K562 (cell line): ENCODE measurements around the gene STX1B. TPM values are rescaled to one million over a fixed set of nuclear protein-coding genes. Genes with fewer than 3 reads are reported as not detected.

ENCODE experiments used
- ATAC-seq: fragments of 200-7000 bp; cut with Tn5 transposase; 3 replicates; pipeline ENCODE4 v1.9.1; 2020; ENCODE audit warnings: moderate library complexity
- BruUV-seq: library from RNA; stranded (reverse); fragments of 400-500 nt; replicated peaks from 2 replicates; lab custom pipeline; 2021; lab: Mats Ljungman, UMichigan
- CTCF ChIA-PET: fragments of 300-600 bp; formaldehyde crosslinking; extraction: SDS; loops from one replicate; lab custom pipeline; 2021; ENCODE audit warnings: low intra/inter-chr PET ratio; lab: Yijun Ruan, JAX
- POLR2A ChIA-PET: fragments of 300-600, 350-650 bp; sonication (Branson Sonifier 250); formaldehyde crosslinking; extraction: SDS; loops from one replicate; lab custom pipeline; 2021; ENCODE audit warnings: antibody characterized with exemption, inconsistent platforms; lab: Yijun Ruan, JAX
- DNase-seq, 4 experiments: peaks; one replicate each; pipeline versions ENCODE4 v3.0.0 to v3.0.0-alpha.2; 2011 to 2018; ENCODE audit warnings: low spot score in 3 of 4, mixed read lengths in 3 of 4; ENCODE audit errors: extremely low read depth in 1 of 4
- FAIRE-seq: peaks from 2 replicates; lab custom pipeline; 2011; peaks lifted over from hg19 to GRCh38; lab: Jason Lieb, UNC
- H2AFZ ChIP-seq: 2 replicates; pipeline ENCODE4 v1.6.0; 2011; ENCODE audit warnings: low read depth, low read length, control low read depth, inconsistent platforms
- H3K27ac ChIP-seq: fragments of 200-600 bp; 3 replicates; pipeline ENCODE4 v1.8.0; 2011; ENCODE audit warnings: low read depth, mild to moderate bottlenecking, control low read depth, inconsistent platforms, low read length, moderate library complexity, mixed read lengths; ENCODE audit errors: extremely low read depth
- H3K27me3 ChIP-seq, 2 experiments: fragments of 300-600 bp in 1 of 2; 2 replicates in 1 of 2; 3 replicates in 1 of 2; pipeline versions ENCODE4 v1.6.0 to v1.8.0; 2011; ENCODE audit warnings: inconsistent platforms in 2 of 2, low read length in 2 of 2, mild to moderate bottlenecking in 1 of 2, mixed read lengths in 1 of 2, moderate library complexity in 1 of 2; ENCODE audit not compliant: control insufficient read depth in 2 of 2, insufficient read depth in 2 of 2
- H3K36me3 ChIP-seq: fragments of 300-600 bp; 3 replicates; pipeline ENCODE4 v1.8.0; 2011; ENCODE audit warnings: mild to moderate bottlenecking, low read length, inconsistent platforms; ENCODE audit not compliant: control insufficient read depth, insufficient read depth
- H3K4me1 ChIP-seq, 2 experiments: fragments of 200-600 bp in 1 of 2; replicated peaks in 1 of 2; 2 replicates in 1 of 2; 3 replicates in 1 of 2; pipeline versions ENCODE4 v1.5.1 to v1.8.0; 2011; ENCODE audit warnings: inconsistent platforms in 2 of 2, low read length in 2 of 2, mild to moderate bottlenecking in 1 of 2, mixed read lengths in 1 of 2, moderate library complexity in 1 of 2; ENCODE audit not compliant: control insufficient read depth in 2 of 2, insufficient read depth in 2 of 2
- H3K4me2 ChIP-seq: 2 replicates; pipeline ENCODE4 v1.6.1; 2011; ENCODE audit warnings: low read length, control low read depth, inconsistent platforms, mixed read lengths; ENCODE audit not compliant: insufficient read depth
- H3K4me3 ChIP-seq: fragments of 200-600 bp; sonication (generic), shearing (Covaris generic); 2 replicates; pipeline ENCODE4 v1.5.1; 2016; ENCODE audit warnings: control low read depth, inconsistent platforms
- H3K79me2 ChIP-seq: fragments of 200-600 bp; 3 replicates; pipeline ENCODE4 v1.8.0; 2011; ENCODE audit warnings: low read length, inconsistent platforms; ENCODE audit not compliant: control insufficient read depth, insufficient read depth
- H3K9ac ChIP-seq, 2 experiments: 2 replicates each; pipeline versions ENCODE4 v1.6.0 to v1.6.1; 2011; ENCODE audit warnings: low read depth in 2 of 2, low read length in 2 of 2, control low read depth in 1 of 2, inconsistent platforms in 1 of 2, mild to moderate bottlenecking in 1 of 2, mixed read lengths in 1 of 2; ENCODE audit not compliant: insufficient read depth in 1 of 2
- H3K9me1 ChIP-seq: one replicate; pipeline ENCODE4 v1.6.0; 2011; ENCODE audit warnings: inconsistent platforms, mild to moderate bottlenecking, low read length, moderate library complexity; ENCODE audit not compliant: control insufficient read depth, insufficient read depth
- H3K9me3 ChIP-seq: replicated peaks from 2 replicates; pipeline ENCODE4 v1.5.1; 2011; ENCODE audit warnings: low read depth, low read length, inconsistent platforms; ENCODE audit not compliant: control insufficient read depth, insufficient read depth
- H4K20me1 ChIP-seq: replicated peaks from 2 replicates; pipeline ENCODE4 v1.6.1; 2011; ENCODE audit warnings: low read length, inconsistent platforms, mixed read lengths; ENCODE audit not compliant: control insufficient read depth, insufficient read depth
- CBFB ChIP-seq: sonication (generic); formaldehyde crosslinking; IDR thresholded peaks from 2 replicates; pipeline ENCODE4 v1.4.0; 2020; ENCODE audit warnings: mild to moderate bottlenecking, missing genetic modification reagents
- EP300 ChIP-seq: IDR thresholded peaks from 2 replicates; pipeline ENCODE4 v1.6.1; 2012; ENCODE audit warnings: low read length, improper control_type of control experiment
- FOXA3 ChIP-seq, 2 experiments: fragments of 450-650 bp in 1 of 2; sonication (generic) in 1 of 2; formaldehyde crosslinking; IDR thresholded peaks in 1 of 2; conservative IDR thresholded peaks in 1 of 2; 2 replicates each; pipeline versions ENCODE4 v1.4.0 to v1.8.0; 2020 to 2022; ENCODE audit warnings: mild to moderate bottlenecking in 2 of 2, missing genetic modification reagents in 1 of 2
- FOXM1 ChIP-seq, 2 experiments: fragments of 450-650 bp in 1 of 2; sonication (generic) in 1 of 2; formaldehyde crosslinking in 1 of 2; IDR thresholded peaks; 2 replicates each; pipeline versions ENCODE4 v1.6.1 to v1.9.0; 2017 to 2022; ENCODE audit warnings: low read depth in 2 of 2, mild to moderate bottlenecking in 2 of 2, missing genetic modification reagents in 1 of 2, moderate library complexity in 1 of 2
- HMG20B ChIP-seq: fragments of 250-450 bp; sonication (Bioruptor Pico); IDR thresholded peaks from 2 replicates; pipeline ENCODE4 v1.5.0; 2021; ENCODE audit warnings: mild to moderate bottlenecking
- KLF1 ChIP-seq: fragments of 450-650 bp; IDR thresholded peaks from 2 replicates; pipeline ENCODE4 v1.6.1; 2016; ENCODE audit warnings: missing genetic modification characterization, missing compliant biosample characterization
- MCM5 ChIP-seq: fragments of 450-650 bp; IDR thresholded peaks from 2 replicates; pipeline ENCODE4 v1.6.1; 2016; ENCODE audit warnings: low read depth
- MTF1 ChIP-seq: fragments of 250-450 bp; sonication (Bioruptor Pico); IDR thresholded peaks from 2 replicates; pipeline ENCODE4 v1.9.0; 2021; ENCODE audit warnings: moderate library complexity, mild to moderate bottlenecking, inconsistent platforms, borderline replicate concordance
- RBM15 ChIP-seq: fragments of 200-400 bp; formaldehyde crosslinking; IDR thresholded peaks from 2 replicates; pipeline ENCODE4 v1.6.1; 2018; ENCODE audit warnings: mild to moderate bottlenecking, low read length, moderate library complexity; ENCODE audit not compliant: insufficient read depth
- RHOXF2B ChIP-seq: fragments of 250-450 bp; sonication (Bioruptor Pico); conservative IDR thresholded peaks from 2 replicates; pipeline ENCODE4 v1.5.1; 2021
- SETDB1 ChIP-seq: IDR thresholded peaks from one replicate; pipeline ENCODE4 v1.6.1; 2012; ENCODE audit warnings: low read length, control low read depth, inconsistent platforms
- SMARCB1 ChIP-seq: IDR thresholded peaks from 2 replicates; pipeline ENCODE4 v1.6.1; 2011; ENCODE audit warnings: improper control_type of control experiment, low read depth; ENCODE audit not compliant: insufficient read length
- SP2 ChIP-seq: IDR thresholded peaks from 2 replicates; pipeline ENCODE4 v1.6.1; 2011; ENCODE audit warnings: mild to moderate bottlenecking, low read depth, low read length, moderate library complexity; ENCODE audit not compliant: poor library complexity, severe bottlenecking; ENCODE audit errors: extremely low read depth
- SRSF1 ChIP-seq: fragments of 200-400 bp; formaldehyde crosslinking; IDR thresholded peaks from 2 replicates; pipeline ENCODE4 v1.6.1; 2017; ENCODE audit warnings: mild to moderate bottlenecking, low read depth, low read length, moderate library complexity
- TCF7L2 ChIP-seq: fragments of 150-350 bp; IDR thresholded peaks from 2 replicates; pipeline ENCODE4 v1.6.1; 2016; ENCODE audit warnings: low read depth, mild to moderate bottlenecking, low read length, moderate library complexity
- TFAM ChIP-seq: fragments of 250-450 bp; sonication (Bioruptor Pico); conservative IDR thresholded peaks from 2 replicates; pipeline ENCODE4 v1.5.0; 2021; ENCODE audit warnings: mild to moderate bottlenecking, moderate library complexity
- ZNF79 ChIP-seq: fragments of 250-450 bp; sonication (Bioruptor Pico); IDR thresholded peaks from 2 replicates; pipeline ENCODE4 v1.4.0; 2020; ENCODE audit warnings: low read depth, mild to moderate bottlenecking, moderate library complexity
- ZNF830 ChIP-seq: fragments of 250-450 bp; sonication (Bioruptor Pico); IDR thresholded peaks from 2 replicates; pipeline ENCODE4 v1.5.0; 2021; ENCODE audit warnings: mild to moderate bottlenecking
- ZSCAN29 ChIP-seq: fragments of 450-650 bp; IDR thresholded peaks from 2 replicates; pipeline ENCODE4 v1.6.1; 2017
- WGBS: fragments of 100-300 bp; shearing (Covaris generic); methylation state at CpG from one replicate; pipeline ENCODE4 v1.1.6; 2016; ENCODE audit warnings: low coverage, mixed read lengths; ENCODE audit not compliant: insufficient coverage; ENCODE audit errors: missing lambda C conversion rate; 5-methylcytosine and 5-hydroxymethylcytosine counted together
- in situ Hi-C: fragments of 300-500 bp; cut with MboI; formaldehyde crosslinking; loops from 4 replicates; pipeline ENCODE4 v1.15.0; 2018; ENCODE audit warnings: inconsistent platforms, mixed read lengths
- intact Hi-C: fragments of 100-400 bp; cut with micrococcal nuclease; formaldehyde crosslinking; loops from 2 replicates; pipeline ENCODE4 v1.14.2; 2022
- polyA plus RNA-seq, 8 experiments: library from polyadenylated mRNA; depleted of rRNA in 4 of 8; stranded (reverse) in 5 of 8; unstranded in 3 of 8; fragments of >200 nt; fragmentation: Nextera tagmentation in 2 of 8; fragmentation: Illumina TruSeq in 1 of 8; extraction: Ambion mirVana in 2 of 8; extraction: Trizol in 1 of 8; gene quantifications; 2 replicates each; pipeline versions ENCODE4 v1.2.1 to v1.2.3, GENCODE V29; 2011 to 2014; ENCODE audit warnings: inconsistent platforms in 1 of 8, missing spikeins in 1 of 8
- total RNA-seq, 7 experiments: library from RNA; depleted of rRNA in 6 of 7; stranded (reverse); fragments of >200 nt in 6 of 7; fragmentation: Illumina TruSeq in 2 of 7; extraction: Trizol in 2 of 7; gene quantifications; 2 replicates each; pipeline versions ENCODE4 v1.2.1 to v1.2.3, GENCODE V29; 2011 to 2021; ENCODE audit warnings: low replicate concordance in 1 of 7
- TF ChIP-seq, protein P1 (sequence below): IDR thresholded peaks from 2 replicates; pipeline ENCODE4 v1.6.1; 2016; ENCODE audit warnings: missing genetic modification characterization, missing compliant biosample characterization
- TF ChIP-seq, protein P2 (sequence below): fragments of 250-450 bp; sonication (Bioruptor Pico); IDR thresholded peaks from 2 replicates; pipeline ENCODE4 v1.8.0; 2022; ENCODE audit warnings: moderate library complexity, mild to moderate bottlenecking, inconsistent platforms
- TF ChIP-seq, protein P3 (sequence below): fragments of 200-800 bp; sonication (Bioruptor generic); IDR thresholded peaks from 2 replicates; pipeline ENCODE4 v1.6.1; 2017; ENCODE audit warnings: missing genetic modification characterization, missing compliant biosample characterization

STX1B gene
- total and polyA plus RNA-seq, 9 of the 15 experiments (the other 6 are each of a cell fraction or from before 2014, with no cell fraction given) = 0.07 to 2.5 (median 0.86) TPM

DNA sequence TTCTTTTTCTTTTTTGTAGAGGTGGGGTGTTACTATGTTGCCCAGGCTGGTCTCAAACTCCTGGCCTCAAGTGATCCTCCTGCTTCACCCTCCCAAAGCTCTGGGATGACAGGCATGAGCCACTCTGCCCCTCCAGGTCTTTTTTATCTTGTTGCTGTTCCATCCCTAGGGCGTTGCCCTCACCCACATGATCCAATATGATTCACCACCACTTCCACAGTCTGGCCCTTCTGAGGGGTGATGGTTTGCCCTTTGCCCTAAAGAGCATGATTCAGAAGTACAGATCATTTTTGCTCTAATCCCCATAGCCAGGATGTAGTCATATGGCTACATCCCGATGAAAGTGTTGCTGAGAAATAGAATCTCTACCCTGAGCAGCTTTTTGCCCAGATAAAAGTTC is 41.7 kb upstream of the STX1B start:
- Histone ChIP-seq H3K9me1 (no peaks in the 10 kb centered on the region), H3K9ac (no peak overlapping the region), H3K27me3 (peaks cover 3 to 8% of the 10 kb centered on the region in 2 experiments; a peak in 3 of 5 replicates), H4K20me1 (no peaks in the 10 kb centered on the region), H3K27ac (no peak overlapping the region), H3K9me3 (no peaks in the 10 kb centered on the region), H3K79me2 (no peaks in the 10 kb centered on the region), H3K4me2 (no peak overlapping the region), H2AFZ (no peak overlapping the region), H3K36me3 (no peaks in the 10 kb centered on the region), H3K4me1 (peaks cover 0 to 3% of the 10 kb centered on the region in 2 experiments; a peak in 2 of 5 replicates), H3K4me3 (no peak overlapping the region)
- CTCF ChIA-PET = no interaction called here
- FAIRE-seq (peak; percentile 23), DNase-seq (peak; percentile 28 to 57 (median 35)), ATAC-seq (peak; percentile 38)
- in situ Hi-C loops (no loop called here), intact Hi-C loops (no loop called here)
- POLR2A ChIA-PET = interaction anchor here (1.1 kb wide), 2 partner anchors 14 to 141 kb away, joined by 3 to 4 read pairs; no protein-coding TSS in a partner anchor
- 5% methylated on average over 2 of the region's 2 CpGs for WGBS
- no TSS peak for BruUV-seq
- 0 out of 2 replicates have a peak, but pooled peaks have one; percentile 20 for TF ChIP-seq EP300
- TF ChIP-seq HMG20B (CRISPR knock-in tag) = no peak
- no peak for TF ChIP-seq ZNF830 (CRISPR knock-in tag)
- TF ChIP-seq RBM15 = no peak
- TF ChIP-seq TFAM (CRISPR knock-in tag) = no peak
- TF ChIP-seq CBFB (CRISPR knock-in tag) = no peak
- TF ChIP-seq MCM5 = no peak
- TF ChIP-seq RHOXF2B = no peak
- no peak for TF ChIP-seq TCF7L2
- no peak for TF ChIP-seq ZNF79 (CRISPR knock-in tag)
- TF ChIP-seq FOXM1 (IDR thresholded peaks at IDR 0.05; ENCODE audit: low read depth) = no peak
- no peak for TF ChIP-seq FOXM1 (CRISPR knock-in tag; IDR thresholded peaks at IDR 0.05; ENCODE audit: low read depth)
- TF ChIP-seq SP2 = no peak
- TF ChIP-seq ZSCAN29 = no peak
- TF ChIP-seq FOXA3 (CRISPR knock-in tag; conservative IDR thresholded peaks at IDR 0.05 in 1 of 2, IDR thresholded peaks at IDR 0.05 in 1 of 2) = no peak
- TF ChIP-seq SETDB1 = no peak
- no peak for TF ChIP-seq SRSF1
- TF ChIP-seq, protein P1, sequence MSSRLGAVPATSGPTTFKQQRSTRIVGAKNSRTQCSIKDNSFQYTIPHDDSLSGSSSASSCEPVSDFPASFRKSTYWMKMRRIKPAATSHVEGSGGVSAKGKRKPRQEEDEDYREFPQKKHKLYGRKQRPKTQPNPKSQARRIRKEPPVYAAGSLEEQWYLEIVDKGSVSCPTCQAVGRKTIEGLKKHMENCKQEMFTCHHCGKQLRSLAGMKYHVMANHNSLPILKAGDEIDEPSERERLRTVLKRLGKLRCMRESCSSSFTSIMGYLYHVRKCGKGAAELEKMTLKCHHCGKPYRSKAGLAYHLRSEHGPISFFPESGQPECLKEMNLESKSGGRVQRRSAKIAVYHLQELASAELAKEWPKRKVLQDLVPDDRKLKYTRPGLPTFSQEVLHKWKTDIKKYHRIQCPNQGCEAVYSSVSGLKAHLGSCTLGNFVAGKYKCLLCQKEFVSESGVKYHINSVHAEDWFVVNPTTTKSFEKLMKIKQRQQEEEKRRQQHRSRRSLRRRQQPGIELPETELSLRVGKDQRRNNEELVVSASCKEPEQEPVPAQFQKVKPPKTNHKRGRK (tag) = no peak
- TF ChIP-seq, protein P2, sequence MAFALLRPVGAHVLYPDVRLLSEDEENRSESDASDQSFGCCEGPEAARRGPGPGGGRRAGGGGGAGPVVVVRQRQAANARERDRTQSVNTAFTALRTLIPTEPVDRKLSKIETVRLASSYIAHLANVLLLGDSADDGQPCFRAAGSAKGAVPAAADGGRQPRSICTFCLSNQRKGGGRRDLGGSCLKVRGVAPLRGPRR = no peak
- TF ChIP-seq, protein P3, sequence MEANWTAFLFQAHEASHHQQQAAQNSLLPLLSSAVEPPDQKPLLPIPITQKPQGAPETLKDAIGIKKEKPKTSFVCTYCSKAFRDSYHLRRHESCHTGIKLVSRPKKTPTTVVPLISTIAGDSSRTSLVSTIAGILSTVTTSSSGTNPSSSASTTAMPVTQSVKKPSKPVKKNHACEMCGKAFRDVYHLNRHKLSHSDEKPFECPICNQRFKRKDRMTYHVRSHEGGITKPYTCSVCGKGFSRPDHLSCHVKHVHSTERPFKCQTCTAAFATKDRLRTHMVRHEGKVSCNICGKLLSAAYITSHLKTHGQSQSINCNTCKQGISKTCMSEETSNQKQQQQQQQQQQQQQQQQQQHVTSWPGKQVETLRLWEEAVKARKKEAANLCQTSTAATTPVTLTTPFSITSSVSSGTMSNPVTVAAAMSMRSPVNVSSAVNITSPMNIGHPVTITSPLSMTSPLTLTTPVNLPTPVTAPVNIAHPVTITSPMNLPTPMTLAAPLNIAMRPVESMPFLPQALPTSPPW (CRISPR knock-in tag) = peak; percentile 30; the same call in 1 of the 2 replicates
- TF ChIP-seq MTF1 = no peak
- TF ChIP-seq SMARCB1 = no peak
- 0 out of 2 replicates have a peak, but pooled peaks have one; percentile 36 for TF ChIP-seq KLF1 (tag)
